GM23248 (cell line): ENCODE data around the gene SELENBP1.

ENCODE experiments used
- EZH2 ChIP-seq: fragments of 200-600 bp; sonication (generic); IDR thresholded peaks from 2 replicates; pipeline ENCODE4 v1.6.1; 2018; ENCODE audit warnings: antibody characterized with exemption, mild to moderate bottlenecking; ENCODE audit not compliant: insufficient read depth, poor library complexity, severe bottlenecking
- EZH2phosphoT487 ChIP-seq: fragments of 200-600 bp; sonication (generic); IDR thresholded peaks from 2 replicates; pipeline ENCODE4 v1.6.1; 2018; ENCODE audit warnings: antibody characterized with exemption, moderate library complexity, mild to moderate bottlenecking, low read depth; ENCODE audit not compliant: insufficient read depth

- TF ChIP-seq EZH2phosphoT487: no peak
- TF ChIP-seq EZH2: no peak
These were observed 34.8 kb upstream of the SELENBP1 start for GRCh38 chr1:151407304-151407703.
